ENCODE results near the gene ARHGEF7.

The ARHGEF7 gene

GRCh38 chr13:111265006-111265700 is 150.0 kb downstream of the ARHGEF7 start:
- Histone ChIP-seq H4K8ac (ENCODE audit: low read depth, low read length) (no peak overlapping the region), H3K4me1 (ENCODE audit: control insufficient read depth in 1 of 2, insufficient read depth in 2 of 2, low read length in 2 of 2) (no peaks in the 10 kb centered on the region), H2BK5ac (ENCODE audit: low read depth, low read length, poor library complexity) (no peak overlapping the region), H3K4me3 (ENCODE audit: low read depth, low read length) (no peak overlapping the region), H2BK120ac (ENCODE audit: insufficient read depth, low read length, poor library complexity) (no peak overlapping the region), H2AFZ (ENCODE audit: insufficient read depth, low read length, poor library complexity) (no peak overlapping the region), H3K9ac (ENCODE audit: low read length) (no peak overlapping the region), H4K12ac (ENCODE audit: low read depth, low read length) (no peak overlapping the region), H3K4ac (ENCODE audit: low read depth, low read length) (no peak overlapping the region), H2BK12ac (ENCODE audit: low read length) (no peak overlapping the region), H3K14ac (ENCODE audit: low read length) (no peak overlapping the region), H3K27ac (ENCODE audit: low read depth, low read length) (no peak overlapping the region), H2AK5ac (ENCODE audit: low read length) (no peak overlapping the region), H4K91ac (ENCODE audit: low read depth, low read length) (no peak overlapping the region), H3K23ac (ENCODE audit: low read length) (no peak overlapping the region), H3K36me3 (ENCODE audit: control insufficient read depth in 1 of 2, insufficient read depth in 2 of 2, low read length in 2 of 2) (peaks cover 20 to 22% of the 10 kb centered on the region in 2 experiments), H3K9me3 (ENCODE audit: insufficient read depth, low read depth, low read length) (no peaks in the 10 kb centered on the region), H3K4me2 (ENCODE audit: low read length) (no peak overlapping the region), H3K79me1 (ENCODE audit: low read length) (no peaks in the 10 kb centered on the region), H3K18ac (ENCODE audit: low read length) (no peak overlapping the region), H3K27me3 (ENCODE audit: insufficient read depth, low read length) (no peaks in the 10 kb centered on the region), H3K79me2 (ENCODE audit: control insufficient read depth, insufficient read depth, low read length, poor library complexity) (no peaks in the 10 kb centered on the region)
- DNase-seq, result no peak
- no CpG with 5 or more reads among the region's 14 CpGs for WGBS (ENCODE audit: extremely low coverage, insufficient coverage, insufficient read length)

GRCh38 chr13:111265701-111266035 is 150.6 kb downstream of the ARHGEF7 start:
- no peaks in the 10 kb centered on the region for H3K4me1 ChIP-seq (ENCODE audit: control insufficient read depth in 1 of 2, insufficient read depth in 2 of 2, low read length in 2 of 2)
- H2AK5ac ChIP-seq (ENCODE audit: low read length), result no peak overlapping the region
- H3K4me2 ChIP-seq (ENCODE audit: low read length), result no peak overlapping the region
- H3K18ac ChIP-seq (ENCODE audit: low read length), result no peak overlapping the region
- no peak overlapping the region for H4K91ac ChIP-seq (ENCODE audit: low read depth, low read length)
- H3K79me1 ChIP-seq (ENCODE audit: low read length), result no peaks in the 10 kb centered on the region
- no peak overlapping the region for H2BK12ac ChIP-seq (ENCODE audit: low read length)
- no peak overlapping the region for H3K4me3 ChIP-seq (ENCODE audit: low read depth, low read length)
- H3K9ac ChIP-seq (ENCODE audit: low read length), result no peak overlapping the region
- no peak overlapping the region for H4K12ac ChIP-seq (ENCODE audit: low read depth, low read length)
- DNase-seq, result no peak
- H4K8ac ChIP-seq (ENCODE audit: low read depth, low read length), result no peak overlapping the region
- H3K9me3 ChIP-seq (ENCODE audit: insufficient read depth, low read depth, low read length), result no peaks in the 10 kb centered on the region
- H3K4ac ChIP-seq (ENCODE audit: low read depth, low read length), result no peak overlapping the region
- H3K23ac ChIP-seq (ENCODE audit: low read length), result no peak overlapping the region
- H3K14ac ChIP-seq (ENCODE audit: low read length), result no peak overlapping the region
- no peak overlapping the region for H2AFZ ChIP-seq (ENCODE audit: insufficient read depth, low read length, poor library complexity)
- no peak overlapping the region for H2BK5ac ChIP-seq (ENCODE audit: low read depth, low read length, poor library complexity)
- no peak overlapping the region for H3K27ac ChIP-seq (ENCODE audit: low read depth, low read length)
- H3K27me3 ChIP-seq (ENCODE audit: insufficient read depth, low read length), result no peaks in the 10 kb centered on the region
- WGBS (ENCODE audit: extremely low coverage, insufficient coverage, insufficient read length), result no CpG with 5 or more reads among the region's 7 CpGs
- peaks cover 20 to 23% of the 10 kb centered on the region in 2 experiments for H3K36me3 ChIP-seq (ENCODE audit: control insufficient read depth in 1 of 2, insufficient read depth in 2 of 2, low read length in 2 of 2)
- H2BK120ac ChIP-seq (ENCODE audit: insufficient read depth, low read length, poor library complexity), result no peak overlapping the region
- H3K79me2 ChIP-seq (ENCODE audit: control insufficient read depth, insufficient read depth, low read length, poor library complexity), result no peaks in the 10 kb centered on the region

- no peak overlapping the region for H3K14ac ChIP-seq (ENCODE audit: low read length)
- no peaks in the 10 kb centered on the region for H3K9me3 ChIP-seq (ENCODE audit: insufficient read depth, low read depth, low read length)
- H2BK5ac ChIP-seq (ENCODE audit: low read depth, low read length, poor library complexity), result no peak overlapping the region
- WGBS (ENCODE audit: extremely low coverage, insufficient coverage, insufficient read length), result no CpG with 5 or more reads among the region's 5 CpGs
- no peak overlapping the region for H4K12ac ChIP-seq (ENCODE audit: low read depth, low read length)
- H3K9ac ChIP-seq (ENCODE audit: low read length), result no peak overlapping the region
- no peak overlapping the region for H4K8ac ChIP-seq (ENCODE audit: low read depth, low read length)
- no peak overlapping the region for H3K4ac ChIP-seq (ENCODE audit: low read depth, low read length)
- no peak overlapping the region for H3K18ac ChIP-seq (ENCODE audit: low read length)
- no peak overlapping the region for H3K4me3 ChIP-seq (ENCODE audit: low read depth, low read length)
- no peak overlapping the region for H3K23ac ChIP-seq (ENCODE audit: low read length)
- no peak overlapping the region for H2BK120ac ChIP-seq (ENCODE audit: insufficient read depth, low read length, poor library complexity)
- no peaks in the 10 kb centered on the region for H3K79me2 ChIP-seq (ENCODE audit: control insufficient read depth, insufficient read depth, low read length, poor library complexity)
- H2AK5ac ChIP-seq (ENCODE audit: low read length), result no peak overlapping the region
- H2AFZ ChIP-seq (ENCODE audit: insufficient read depth, low read length, poor library complexity), result no peak overlapping the region
- peaks cover 24 to 28% of the 10 kb centered on the region in 2 experiments for H3K36me3 ChIP-seq (ENCODE audit: control insufficient read depth in 1 of 2, insufficient read depth in 2 of 2, low read length in 2 of 2)
- no peak for DNase-seq
- H4K91ac ChIP-seq (ENCODE audit: low read depth, low read length), result no peak overlapping the region
- H3K79me1 ChIP-seq (ENCODE audit: low read length), result no peaks in the 10 kb centered on the region
- H3K27ac ChIP-seq (ENCODE audit: low read depth, low read length), result no peak overlapping the region
- no peak overlapping the region for H2BK12ac ChIP-seq (ENCODE audit: low read length)
- H3K4me2 ChIP-seq (ENCODE audit: low read length), result no peak overlapping the region
- H3K27me3 ChIP-seq (ENCODE audit: insufficient read depth, low read length), result no peaks in the 10 kb centered on the region
- no peaks in the 10 kb centered on the region for H3K4me1 ChIP-seq (ENCODE audit: control insufficient read depth in 1 of 2, insufficient read depth in 2 of 2, low read length in 2 of 2)
Observed at GRCh38 chr13:111267205-111267604, 152.1 kb downstream of the ARHGEF7 start.

GRCh38 chr13:111267784-111268183 is 152.7 kb downstream of the ARHGEF7 start:
- no peak overlapping the region for H3K4me3 ChIP-seq (ENCODE audit: low read depth, low read length)
- H3K27me3 ChIP-seq (ENCODE audit: insufficient read depth, low read length), result no peaks in the 10 kb centered on the region
- H3K79me1 ChIP-seq (ENCODE audit: low read length), result no peaks in the 10 kb centered on the region
- H3K27ac ChIP-seq (ENCODE audit: low read depth, low read length), result no peak overlapping the region
- WGBS (ENCODE audit: extremely low coverage, insufficient coverage, insufficient read length), result no CpG with 5 or more reads among the region's 2 CpGs
- H2BK12ac ChIP-seq (ENCODE audit: low read length), result no peak overlapping the region
- no peak overlapping the region for H3K23ac ChIP-seq (ENCODE audit: low read length)
- no peaks in the 10 kb centered on the region for H3K79me2 ChIP-seq (ENCODE audit: control insufficient read depth, insufficient read depth, low read length, poor library complexity)
- no peak for DNase-seq
- H3K9me3 ChIP-seq (ENCODE audit: insufficient read depth, low read depth, low read length), result peaks cover 2% of the 10 kb centered on the region
- no peak overlapping the region for H4K12ac ChIP-seq (ENCODE audit: low read depth, low read length)
- no peak overlapping the region for H3K4me2 ChIP-seq (ENCODE audit: low read length)
- no peak overlapping the region for H3K18ac ChIP-seq (ENCODE audit: low read length)
- H3K14ac ChIP-seq (ENCODE audit: low read length), result no peak overlapping the region
- H3K9ac ChIP-seq (ENCODE audit: low read length), result no peak overlapping the region
- no peak overlapping the region for H2BK5ac ChIP-seq (ENCODE audit: low read depth, low read length, poor library complexity)
- H3K4ac ChIP-seq (ENCODE audit: low read depth, low read length), result no peak overlapping the region
- peaks cover 24 to 32% of the 10 kb centered on the region in 2 experiments for H3K36me3 ChIP-seq (ENCODE audit: control insufficient read depth in 1 of 2, insufficient read depth in 2 of 2, low read length in 2 of 2)
- no peak overlapping the region for H4K8ac ChIP-seq (ENCODE audit: low read depth, low read length)
- no peak overlapping the region for H2BK120ac ChIP-seq (ENCODE audit: insufficient read depth, low read length, poor library complexity)
- H2AFZ ChIP-seq (ENCODE audit: insufficient read depth, low read length, poor library complexity), result no peak overlapping the region
- no peak overlapping the region for H4K91ac ChIP-seq (ENCODE audit: low read depth, low read length)
- no peak overlapping the region for H2AK5ac ChIP-seq (ENCODE audit: low read length)
- H3K4me1 ChIP-seq (ENCODE audit: control insufficient read depth in 1 of 2, insufficient read depth in 2 of 2, low read length in 2 of 2), result no peaks in the 10 kb centered on the region

Data from trophoblast cell (in vitro differentiated cells and primary cell).